Esophagus squamous epithelium (tissue), 5 donors: ENCODE measurements around the gene ERCC1. TPM values are rescaled to one million over a fixed set of nuclear protein-coding genes. Genes with fewer than 3 reads are reported as not detected.

Experiments used
- DNase-seq: peaks from one replicate; lab custom pipeline; 2025; lab: John Stamatoyannopoulos, UW
- H3K27ac ChIP-seq, 4 donors: fragments of 200-600 bp; sonication (generic); one replicate each; pipeline ENCODE4 v1.5.1; 2016 to 2019; ENCODE audit warnings: mild to moderate bottlenecking in 1 of 4
- H3K27me3 ChIP-seq, 4 donors: fragments of 200-600 bp; sonication (generic); 1 replicate in 3 of 4; 2 replicates in 1 of 4; pipeline versions ENCODE4 v1.5.1 to v1.6.0; 2017 to 2021; ENCODE audit warnings: antibody characterized with exemption in 1 of 4
- H3K36me3 ChIP-seq, 3 donors: fragments of 200-600 bp; sonication (generic); one replicate each; pipeline ENCODE4 v1.5.1; 2016 to 2019
- H3K4me1 ChIP-seq, 3 donors: fragments of 200-600 bp; sonication (generic); one replicate each; pipeline ENCODE4 v1.5.1; 2017 to 2019
- H3K4me3 ChIP-seq, 4 donors: fragments of 200-600 bp; sonication (generic); 1 replicate in 3 of 4; 2 replicates in 1 of 4; pipeline ENCODE4 v1.5.1; 2016 to 2019; ENCODE audit warnings: mild to moderate bottlenecking in 2 of 4, moderate library complexity in 1 of 4
- H3K9me3 ChIP-seq, 3 donors: fragments of 200-600 bp; sonication (generic); one replicate each; pipeline ENCODE4 v1.5.1; 2016 to 2019
- POLR2A ChIP-seq, 4 donors: fragments of 450-650 bp; IDR thresholded peaks; one replicate each; pipeline ENCODE4 v1.6.1; 2017; ENCODE audit warnings: antibody characterized with exemption in 4 of 4, mild to moderate bottlenecking in 4 of 4, moderate library complexity in 3 of 4
- whole genome bisulfite sequencing, 2 donors: methylation state at CpG; one replicate each; pipeline ENCODE4 v1.1.5; 2018; 5-methylcytosine and 5-hydroxymethylcytosine counted together
- intact Hi-C: fragments of 100-400 bp; cut with DNase I; formaldehyde crosslinking; loops from one replicate; pipeline ENCODE4 v1.15.0; 2022
- total RNA-seq, 4 donors: library from RNA; depleted of rRNA; stranded (reverse); fragments of >200 nt; gene quantifications; one replicate each; pipeline ENCODE4 v1.1.0, GENCODE V29; 2016
- TF ChIP-seq, protein P1 (sequence below), 6 experiments: fragments of 450-650 bp in 4 of 6; fragments of 200-600 bp in 2 of 6; sonication (generic) in 2 of 6; IDR thresholded peaks; one replicate each; pipeline ENCODE4 v1.5.1; 2016 to 2019; ENCODE audit warnings: antibody characterized with exemption in 6 of 6, mild to moderate bottlenecking in 4 of 6, moderate library complexity in 4 of 6
- donor health status: DM: yes; HTN: yes; CAD: no.

Gene ERCC1
- total RNA-seq, 4 donors from 2014 or later, result 27.7 to 80.9 (median 48.5) TPM

- peak; percentile 95 for DNase-seq
- Histone ChIP-seq H3K4me3 (peak within 1 kb of the TSS; percentile 63 to 96 (median 86)), H3K27ac (peak within 1 kb of the TSS; percentile 65 to 86 (median 82)), H3K4me1 (peaks cover 0 to 24% (median 10%) of the 10 kb centered on the region in 3 donors), H3K27me3 (no peaks in the 10 kb centered on the region), H3K36me3 (peaks cover 0 to 7% (median 0%) of the 10 kb centered on the region in 3 donors), H3K9me3 (no peaks in the 10 kb centered on the region)
- TF ChIP-seq, protein P1, sequence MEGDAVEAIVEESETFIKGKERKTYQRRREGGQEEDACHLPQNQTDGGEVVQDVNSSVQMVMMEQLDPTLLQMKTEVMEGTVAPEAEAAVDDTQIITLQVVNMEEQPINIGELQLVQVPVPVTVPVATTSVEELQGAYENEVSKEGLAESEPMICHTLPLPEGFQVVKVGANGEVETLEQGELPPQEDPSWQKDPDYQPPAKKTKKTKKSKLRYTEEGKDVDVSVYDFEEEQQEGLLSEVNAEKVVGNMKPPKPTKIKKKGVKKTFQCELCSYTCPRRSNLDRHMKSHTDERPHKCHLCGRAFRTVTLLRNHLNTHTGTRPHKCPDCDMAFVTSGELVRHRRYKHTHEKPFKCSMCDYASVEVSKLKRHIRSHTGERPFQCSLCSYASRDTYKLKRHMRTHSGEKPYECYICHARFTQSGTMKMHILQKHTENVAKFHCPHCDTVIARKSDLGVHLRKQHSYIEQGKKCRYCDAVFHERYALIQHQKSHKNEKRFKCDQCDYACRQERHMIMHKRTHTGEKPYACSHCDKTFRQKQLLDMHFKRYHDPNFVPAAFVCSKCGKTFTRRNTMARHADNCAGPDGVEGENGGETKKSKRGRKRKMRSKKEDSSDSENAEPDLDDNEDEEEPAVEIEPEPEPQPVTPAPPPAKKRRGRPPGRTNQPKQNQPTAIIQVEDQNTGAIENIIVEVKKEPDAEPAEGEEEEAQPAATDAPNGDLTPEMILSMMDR (IDR thresholded peaks at IDR 0.05), result no peak
- peak in 1 of 4 donors; percentile 18 for TF ChIP-seq POLR2A (IDR thresholded peaks at IDR 0.05)
- 5 to 7% methylated on average over 26 to 28 of the region's 55 CpGs for WGBS, 2 donors
- intact Hi-C loops, result no loop called here
Observed at GRCh38 chr19:45370410-45371204, 53.1 kb downstream of the ERCC1 start, which contains the start of gene ERCC2. Gene ERCC2 (minus strand): TSS chr19:45370573. CDS start chr19:45370540, 33 bp downstream.

DNA sequence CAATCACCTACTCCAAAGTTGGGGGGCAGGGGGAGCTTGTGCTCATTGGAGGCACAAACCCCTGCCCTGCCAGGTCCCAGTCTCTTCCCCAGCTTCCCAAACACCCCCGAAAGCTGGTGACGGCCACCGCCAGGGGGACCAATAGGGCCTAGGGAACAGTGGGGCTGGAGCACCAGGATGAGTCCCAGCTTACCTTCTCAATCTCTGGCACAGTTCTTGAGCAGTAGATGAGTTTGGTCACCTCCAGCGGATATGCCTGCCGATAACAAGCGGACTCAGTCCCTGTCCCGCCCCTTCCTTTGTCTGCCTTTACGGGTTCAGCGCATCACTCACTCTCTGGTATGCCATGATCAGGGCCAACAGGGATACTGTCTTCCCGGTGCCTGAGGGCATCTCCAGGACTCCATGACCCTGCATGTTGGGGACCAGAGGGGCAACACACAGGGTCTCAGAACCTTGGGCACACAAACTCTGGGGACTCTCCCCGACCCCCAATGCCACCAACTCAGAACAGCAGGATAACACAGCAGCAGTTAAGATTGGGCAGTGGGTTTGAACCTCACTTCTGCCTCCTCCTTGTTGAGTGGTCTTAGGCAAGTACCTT lies 54.9 kb downstream of the ERCC1 start:
- WGBS, 2 donors, result 86 to 98% methylated on average over 1 to 7 of the region's 11 CpGs
- H3K4me3 ChIP-seq, result no peak overlapping the region
- no peak for DNase-seq
- intact Hi-C loops, result no loop called here
- H3K36me3 ChIP-seq, result peaks cover 0 to 24% (median 2%) of the 10 kb centered on the region in 3 donors
- TF ChIP-seq, protein P1 (IDR thresholded peaks at IDR 0.05), result no peak
- TF ChIP-seq POLR2A (IDR thresholded peaks at IDR 0.05), result no peak
- H3K9me3 ChIP-seq, result no peaks in the 10 kb centered on the region
- H3K27ac ChIP-seq, result no peak overlapping the region
- peaks cover 0 to 24% (median 10%) of the 10 kb centered on the region in 3 donors for H3K4me1 ChIP-seq
- H3K27me3 ChIP-seq, result no peaks in the 10 kb centered on the region

DNA sequence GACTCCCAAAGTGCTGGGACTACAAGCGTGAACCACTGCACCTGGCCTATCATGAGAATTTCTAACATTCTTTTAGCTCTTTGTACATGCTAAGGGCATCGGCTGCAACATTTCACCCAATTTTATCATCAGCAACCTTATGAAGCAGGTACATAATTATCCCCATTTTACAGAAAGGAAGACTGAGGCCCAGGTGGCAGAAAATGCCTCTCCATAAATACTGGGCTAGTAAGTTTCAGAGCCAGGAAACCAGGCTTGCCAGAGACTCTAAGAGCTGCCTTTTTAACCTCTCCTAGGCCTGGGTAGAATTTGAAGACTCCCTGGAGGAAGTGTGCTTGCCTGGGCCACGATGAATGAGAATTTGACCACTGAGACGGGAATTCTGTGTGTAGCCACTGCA lies 55.6 kb downstream of the ERCC1 start:
- TF ChIP-seq, protein P1 (IDR thresholded peaks at IDR 0.05), result no peak
- no peak for TF ChIP-seq POLR2A (IDR thresholded peaks at IDR 0.05)
- Histone ChIP-seq H3K4me3 (no peak overlapping the region), H3K27me3 (no peaks in the 10 kb centered on the region), H3K36me3 (peaks cover 0 to 32% (median 9%) of the 10 kb centered on the region in 3 donors), H3K9me3 (no peaks in the 10 kb centered on the region), H3K27ac (no peak overlapping the region), H3K4me1 (peaks cover 0 to 24% (median 10%) of the 10 kb centered on the region in 3 donors)
- intact Hi-C loops, result no loop called here
- 88 to 94% methylated on average over 3 to 4 of the region's 4 CpGs for WGBS, 2 donors
- DNase-seq, result no peak

GRCh38 chr19:45364696-45365095 lies 59.0 kb downstream of the ERCC1 start:
- Histone ChIP-seq H3K4me1 (peaks cover 0 to 10% (median 3%) of the 10 kb centered on the region in 3 donors), H3K36me3 (peaks cover 4 to 65% (median 14%) of the 10 kb centered on the region in 3 donors), H3K27me3 (no peaks in the 10 kb centered on the region), H3K9me3 (no peaks in the 10 kb centered on the region), H3K4me3 (no peak overlapping the region), H3K27ac (no peak overlapping the region)
- intact Hi-C loops, result no loop called here
- no peak for DNase-seq
- no peak for TF ChIP-seq POLR2A (IDR thresholded peaks at IDR 0.05)
- TF ChIP-seq, protein P1 (IDR thresholded peaks at IDR 0.05), result no peak
- 83 to 90% methylated on average over 3 of the region's 12 CpGs for WGBS, 2 donors
